SK-N-SH (cell line): ENCODE data around the gene GUCY1A1. TPM values are rescaled to one million over a fixed set of nuclear protein-coding genes. Genes with fewer than 3 reads are reported as not detected.

Experiments used
- CTCF ChIA-PET: fragments of 300-600, 350-600 bp; formaldehyde crosslinking; extraction: SDS; loops from one replicate; lab custom pipeline; 2021; lab: Yijun Ruan, JAX
- POLR2A ChIA-PET: fragments of 350-600 bp; sonication (Branson Sonifier 250); formaldehyde crosslinking; extraction: SDS; loops from one replicate; lab custom pipeline; 2020; ENCODE audit warnings: antibody characterized with exemption, inconsistent platforms; lab: Yijun Ruan, JAX
- DNase-seq: peaks from one replicate; pipeline ENCODE4 v3.0.0; 2012
- H2AFZ ChIP-seq: fragments of 200-600 bp; sonication (generic); 2 replicates; pipeline ENCODE4 v1.8.1; 2016; ENCODE audit warnings: antibody characterized with exemption, mild to moderate bottlenecking, low read depth
- H3F3A ChIP-seq: fragments of 200-600 bp; sonication (generic); replicated peaks from 2 replicates; pipeline ENCODE3; 2016; ENCODE audit warnings: antibody characterized with exemption, mild to moderate bottlenecking; ENCODE audit not compliant: insufficient read depth
- H3K27ac ChIP-seq, 2 experiments: fragments of 200-500 bp in 1 of 2; fragments of 200-600 bp in 1 of 2; sonication (Bioruptor generic) in 1 of 2; sonication (generic), shearing (Covaris generic) in 1 of 2; 2 replicates each; pipeline versions ENCODE4 v1.5.1 to v1.6.1; 2014 to 2016; ENCODE audit warnings: low read depth in 2 of 2, inconsistent platforms in 1 of 2, low read length in 1 of 2, mild to moderate bottlenecking in 1 of 2, mixed read lengths in 1 of 2
- H3K27me3 ChIP-seq: fragments of 200-600 bp; sonication (generic), shearing (Covaris generic); 2 replicates; pipeline ENCODE4 v1.6.1; 2016; ENCODE audit warnings: mixed run types; ENCODE audit not compliant: insufficient read depth
- H3K36me3 ChIP-seq, 2 experiments: fragments of 200-500 bp in 1 of 2; fragments of 200-600 bp in 1 of 2; sonication (Bioruptor generic) in 1 of 2; sonication (generic) in 1 of 2; replicated peaks in 1 of 2; 2 replicates each; pipeline versions ENCODE3 to v1.5.1; 2014 to 2016; ENCODE audit warnings: low read length in 1 of 2, mild to moderate bottlenecking in 1 of 2; ENCODE audit not compliant: insufficient read depth in 2 of 2, control insufficient read depth in 1 of 2
- H3K4me1 ChIP-seq, 2 experiments: fragments of 200-500 bp in 1 of 2; fragments of 200-600 bp in 1 of 2; sonication (Bioruptor generic) in 1 of 2; sonication (generic), shearing (Covaris generic) in 1 of 2; 2 replicates each; pipeline versions ENCODE4 v1.5.1 to v1.6.1; 2014 to 2016; ENCODE audit warnings: low read depth in 1 of 2, low read length in 1 of 2, mixed run types in 1 of 2; ENCODE audit not compliant: insufficient read depth in 2 of 2, control insufficient read depth in 1 of 2
- H3K4me2 ChIP-seq: fragments of 200-600 bp; sonication (generic), shearing (Covaris generic); 2 replicates; pipeline ENCODE4 v1.6.1; 2017; ENCODE audit warnings: mixed run types
- H3K4me3 ChIP-seq, 2 experiments: fragments of 200-500 bp in 1 of 2; fragments of 200-600 bp in 1 of 2; sonication (Bioruptor generic) in 1 of 2; sonication (generic), shearing (Covaris generic) in 1 of 2; 2 replicates each; pipeline versions ENCODE4 v1.5.1 to v1.8.1; 2014 to 2016; ENCODE audit warnings: low read depth in 2 of 2, inconsistent platforms in 1 of 2, low read length in 1 of 2, mild to moderate bottlenecking in 1 of 2, mixed read lengths in 1 of 2, moderate library complexity in 1 of 2
- H3K79me2 ChIP-seq: fragments of 200-600 bp; sonication (generic); 2 replicates; pipeline ENCODE4 v1.8.1; 2017; ENCODE audit warnings: mild to moderate bottlenecking; ENCODE audit not compliant: insufficient read depth
- H3K9ac ChIP-seq: fragments of 200-600 bp; sonication (generic); 2 replicates; pipeline ENCODE4 v1.6.1; 2017; ENCODE audit warnings: mixed run types
- H3K9me2 ChIP-seq: fragments of 200-600 bp; sonication (generic); 2 replicates; pipeline ENCODE4 v1.6.1; 2017; ENCODE audit warnings: mixed run types
- H3K9me3 ChIP-seq: fragments of 200-600 bp; sonication (generic); 2 replicates; pipeline ENCODE4 v1.6.1; 2017; ENCODE audit warnings: mixed run types, mild to moderate bottlenecking, moderate library complexity
- H4K20me1 ChIP-seq: fragments of 200-600 bp; sonication (generic); 2 replicates; pipeline ENCODE4 v1.6.1; 2017; ENCODE audit warnings: mild to moderate bottlenecking, mixed run types; ENCODE audit not compliant: insufficient read depth
- CHD2 ChIP-seq: fragments of 150-350 bp; IDR thresholded peaks from 2 replicates; pipeline ENCODE4 v1.6.1; 2018; ENCODE audit warnings: low read length; ENCODE audit not compliant: partially characterized antibody
- FOSL2 ChIP-seq: IDR thresholded peaks from 2 replicates; pipeline ENCODE4 v1.4.0; 2012; ENCODE audit warnings: low read depth, mild to moderate bottlenecking, moderate library complexity, borderline replicate concordance
- GABPA ChIP-seq: IDR thresholded peaks from 2 replicates; pipeline ENCODE4 v1.4.0; 2012; ENCODE audit warnings: low read depth, mild to moderate bottlenecking
- JUND ChIP-seq: IDR thresholded peaks from 2 replicates; pipeline ENCODE4 v1.4.0; 2012
- MEF2A ChIP-seq: IDR thresholded peaks from 2 replicates; pipeline ENCODE4 v1.4.0; 2012; ENCODE audit warnings: low read depth, borderline replicate concordance
- MXI1 ChIP-seq: IDR thresholded peaks from 2 replicates; pipeline ENCODE4 v1.6.1; 2012; ENCODE audit warnings: mild to moderate bottlenecking, low read depth, low read length, improper control_type of control experiment
- POLR2AphosphoS5 ChIP-seq: IDR thresholded peaks from 2 replicates; pipeline ENCODE4 v1.6.1; 2012; ENCODE audit warnings: low read depth, low read length
- RAD21 ChIP-seq: IDR thresholded peaks from 2 replicates; pipeline ENCODE4 v1.6.1; 2012; ENCODE audit warnings: mild to moderate bottlenecking, low read length
- RCOR1 ChIP-seq: fragments of 150-350 bp; IDR thresholded peaks from 2 replicates; pipeline ENCODE4 v1.6.1; 2017; ENCODE audit warnings: antibody characterized with exemption, low read length
- RXRA ChIP-seq: IDR thresholded peaks from 2 replicates; pipeline ENCODE4 v1.4.0; 2012; ENCODE audit warnings: low read depth, mild to moderate bottlenecking, borderline replicate concordance
- TAF1 ChIP-seq: IDR thresholded peaks from 2 replicates; pipeline ENCODE4 v1.6.1; 2012; ENCODE audit warnings: low read depth, mild to moderate bottlenecking, low read length, moderate library complexity, borderline replicate concordance
- YY1 ChIP-seq: IDR thresholded peaks from 2 replicates; pipeline ENCODE4 v1.4.0; 2012; ENCODE audit warnings: low read depth, mild to moderate bottlenecking
- WGBS: methylation state at CpG from one replicate; pipeline ENCODE4 v1.1.6; 2017; ENCODE audit warnings: low lambda C conversion rate; 5-methylcytosine and 5-hydroxymethylcytosine counted together
- polyA plus RNA-seq, 3 experiments: library from polyadenylated mRNA; depleted of rRNA; stranded (reverse); fragments of >200 nt; gene quantifications; 2 replicates each; pipeline ENCODE4 v1.2.3, GENCODE V29; 2012
- TF ChIP-seq, protein P1 (sequence below): IDR thresholded peaks from 2 replicates; pipeline ENCODE4 v1.4.0; 2012; ENCODE audit warnings: low read depth, borderline replicate concordance
- TF ChIP-seq, protein P2 (sequence below): fragments of 150-350 bp; IDR thresholded peaks from 2 replicates; pipeline ENCODE4 v1.6.1; 2016; ENCODE audit warnings: mild to moderate bottlenecking, low read depth, low read length
- TF ChIP-seq, protein P3 (sequence below): IDR thresholded peaks from 2 replicates; pipeline ENCODE4 v1.6.1; 2012; ENCODE audit warnings: mild to moderate bottlenecking, low read depth, low read length, moderate library complexity
- TF ChIP-seq, protein P4 (sequence below): IDR thresholded peaks from 2 replicates; pipeline ENCODE4; 2012
- TF ChIP-seq, protein P5 (sequence below): IDR thresholded peaks from 2 replicates; pipeline ENCODE4 v1.4.0; 2012; ENCODE audit warnings: low read depth
- TF ChIP-seq, protein P6 (sequence below): IDR thresholded peaks from 2 replicates; pipeline ENCODE4 v1.4.0; 2012; ENCODE audit warnings: low read depth, borderline replicate concordance

The GUCY1A1 gene
- polyA plus RNA-seq, 1 of the 3 experiments (the other 2 are of a cell fraction) = 0.03 TPM

DNA sequence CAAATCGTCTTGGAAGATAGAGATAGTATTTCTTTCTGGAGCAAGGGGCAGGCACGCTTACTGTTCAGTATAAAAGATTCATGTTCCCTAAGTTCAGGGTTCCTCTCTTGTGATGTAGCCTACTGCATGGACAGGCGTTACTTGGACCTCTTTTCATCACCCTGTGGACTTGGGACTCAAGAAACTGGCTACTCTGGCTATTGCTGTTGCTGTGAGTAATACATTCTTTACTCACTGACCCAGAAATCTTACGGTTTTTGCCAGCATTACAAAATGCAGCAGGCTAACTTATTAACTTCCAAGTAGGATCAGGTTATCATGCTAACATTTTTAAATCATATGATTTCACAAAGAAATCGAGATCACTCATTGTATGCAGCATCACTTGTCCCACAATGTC is 79.3 kb downstream of the GUCY1A1 start:
- H3K36me3 ChIP-seq = no peaks in the 10 kb centered on the region
- no peak overlapping the region for H3K4me2 ChIP-seq
- no peaks in the 10 kb centered on the region for H3K9me2 ChIP-seq
- POLR2A ChIA-PET = no interaction called here
- H2AFZ ChIP-seq = no peak overlapping the region
- no peak overlapping the region for H3K9ac ChIP-seq
- 28% methylated on average over 5 of the region's 5 CpGs for WGBS
- TF ChIP-seq, protein P1, sequence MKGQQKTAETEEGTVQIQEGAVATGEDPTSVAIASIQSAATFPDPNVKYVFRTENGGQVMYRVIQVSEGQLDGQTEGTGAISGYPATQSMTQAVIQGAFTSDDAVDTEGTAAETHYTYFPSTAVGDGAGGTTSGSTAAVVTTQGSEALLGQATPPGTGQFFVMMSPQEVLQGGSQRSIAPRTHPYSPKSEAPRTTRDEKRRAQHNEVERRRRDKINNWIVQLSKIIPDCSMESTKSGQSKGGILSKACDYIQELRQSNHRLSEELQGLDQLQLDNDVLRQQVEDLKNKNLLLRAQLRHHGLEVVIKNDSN = no peak
- TF ChIP-seq, protein P2, sequence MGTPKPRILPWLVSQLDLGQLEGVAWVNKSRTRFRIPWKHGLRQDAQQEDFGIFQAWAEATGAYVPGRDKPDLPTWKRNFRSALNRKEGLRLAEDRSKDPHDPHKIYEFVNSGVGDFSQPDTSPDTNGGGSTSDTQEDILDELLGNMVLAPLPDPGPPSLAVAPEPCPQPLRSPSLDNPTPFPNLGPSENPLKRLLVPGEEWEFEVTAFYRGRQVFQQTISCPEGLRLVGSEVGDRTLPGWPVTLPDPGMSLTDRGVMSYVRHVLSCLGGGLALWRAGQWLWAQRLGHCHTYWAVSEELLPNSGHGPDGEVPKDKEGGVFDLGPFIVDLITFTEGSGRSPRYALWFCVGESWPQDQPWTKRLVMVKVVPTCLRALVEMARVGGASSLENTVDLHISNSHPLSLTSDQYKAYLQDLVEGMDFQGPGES = no peak
- TF ChIP-seq RCOR1 = no peak
- no peaks in the 10 kb centered on the region for H3F3A ChIP-seq
- H3K27ac ChIP-seq = no peak overlapping the region
- H3K4me3 ChIP-seq = no peak overlapping the region
- CTCF ChIA-PET = no interaction called here
- no peaks in the 10 kb centered on the region for H3K4me1 ChIP-seq
- H4K20me1 ChIP-seq = no peaks in the 10 kb centered on the region
- H3K27me3 ChIP-seq = no peaks in the 10 kb centered on the region
- no peaks in the 10 kb centered on the region for H3K9me3 ChIP-seq
- no peaks in the 10 kb centered on the region for H3K79me2 ChIP-seq
- DNase-seq = no peak

DNA sequence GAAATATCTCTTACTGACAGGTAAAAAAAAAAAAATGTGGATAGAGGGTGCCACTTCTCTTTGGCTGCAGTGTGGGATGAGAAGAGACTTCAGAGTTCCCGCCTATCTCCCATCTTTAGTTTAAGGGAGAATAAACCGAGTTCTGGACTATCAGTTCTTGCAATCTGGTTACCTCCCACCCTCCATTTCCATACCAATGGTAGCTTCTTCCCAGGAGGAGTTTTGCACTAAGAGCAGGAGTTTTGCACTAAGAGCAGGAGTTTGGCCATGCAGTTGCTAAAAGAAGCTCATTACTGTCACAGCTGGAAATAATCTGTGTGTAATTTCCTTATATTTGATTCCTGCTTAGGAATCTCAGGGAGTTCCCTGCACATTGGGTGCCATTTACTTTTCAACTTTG is 81.4 kb downstream of the GUCY1A1 start:
- no peaks in the 10 kb centered on the region for H4K20me1 ChIP-seq
- no peak overlapping the region for H3K9ac ChIP-seq
- no peak for DNase-seq
- H3F3A ChIP-seq = no peaks in the 10 kb centered on the region
- 59% methylated on average over 2 of the region's 2 CpGs for WGBS
- H3K9me3 ChIP-seq = no peaks in the 10 kb centered on the region
- H3K27me3 ChIP-seq = no peaks in the 10 kb centered on the region
- no peak overlapping the region for H3K4me3 ChIP-seq
- no peak overlapping the region for H2AFZ ChIP-seq
- H3K4me2 ChIP-seq = no peak overlapping the region
- POLR2A ChIA-PET = no interaction called here
- H3K79me2 ChIP-seq = no peaks in the 10 kb centered on the region
- CTCF ChIA-PET = interaction anchor here (1.3 kb wide), 2 partner anchors 11 to 205 kb away, joined by 3 to 6 read pairs; partner anchors contain the start of genes CTSO and GUCY1B1
- H3K4me1 ChIP-seq = no peaks in the 10 kb centered on the region
- no peak overlapping the region for H3K27ac ChIP-seq
- H3K36me3 ChIP-seq = no peaks in the 10 kb centered on the region
- H3K9me2 ChIP-seq = no peaks in the 10 kb centered on the region
- TF ChIP-seq GABPA (no peak), RAD21 (no peak), TAF1 (no peak), FOSL2 (no peak), YY1 (no peak), POLR2AphosphoS5 (no peak), MEF2A (no peak), CHD2 (no peak), RXRA (no peak), MXI1 (no peak), JUND (no peak)
- TF ChIP-seq, protein P3, sequence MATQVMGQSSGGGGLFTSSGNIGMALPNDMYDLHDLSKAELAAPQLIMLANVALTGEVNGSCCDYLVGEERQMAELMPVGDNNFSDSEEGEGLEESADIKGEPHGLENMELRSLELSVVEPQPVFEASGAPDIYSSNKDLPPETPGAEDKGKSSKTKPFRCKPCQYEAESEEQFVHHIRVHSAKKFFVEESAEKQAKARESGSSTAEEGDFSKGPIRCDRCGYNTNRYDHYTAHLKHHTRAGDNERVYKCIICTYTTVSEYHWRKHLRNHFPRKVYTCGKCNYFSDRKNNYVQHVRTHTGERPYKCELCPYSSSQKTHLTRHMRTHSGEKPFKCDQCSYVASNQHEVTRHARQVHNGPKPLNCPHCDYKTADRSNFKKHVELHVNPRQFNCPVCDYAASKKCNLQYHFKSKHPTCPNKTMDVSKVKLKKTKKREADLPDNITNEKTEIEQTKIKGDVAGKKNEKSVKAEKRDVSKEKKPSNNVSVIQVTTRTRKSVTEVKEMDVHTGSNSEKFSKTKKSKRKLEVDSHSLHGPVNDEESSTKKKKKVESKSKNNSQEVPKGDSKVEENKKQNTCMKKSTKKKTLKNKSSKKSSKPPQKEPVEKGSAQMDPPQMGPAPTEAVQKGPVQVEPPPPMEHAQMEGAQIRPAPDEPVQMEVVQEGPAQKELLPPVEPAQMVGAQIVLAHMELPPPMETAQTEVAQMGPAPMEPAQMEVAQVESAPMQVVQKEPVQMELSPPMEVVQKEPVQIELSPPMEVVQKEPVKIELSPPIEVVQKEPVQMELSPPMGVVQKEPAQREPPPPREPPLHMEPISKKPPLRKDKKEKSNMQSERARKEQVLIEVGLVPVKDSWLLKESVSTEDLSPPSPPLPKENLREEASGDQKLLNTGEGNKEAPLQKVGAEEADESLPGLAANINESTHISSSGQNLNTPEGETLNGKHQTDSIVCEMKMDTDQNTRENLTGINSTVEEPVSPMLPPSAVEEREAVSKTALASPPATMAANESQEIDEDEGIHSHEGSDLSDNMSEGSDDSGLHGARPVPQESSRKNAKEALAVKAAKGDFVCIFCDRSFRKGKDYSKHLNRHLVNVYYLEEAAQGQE = no peak
- TF ChIP-seq, protein P4, sequence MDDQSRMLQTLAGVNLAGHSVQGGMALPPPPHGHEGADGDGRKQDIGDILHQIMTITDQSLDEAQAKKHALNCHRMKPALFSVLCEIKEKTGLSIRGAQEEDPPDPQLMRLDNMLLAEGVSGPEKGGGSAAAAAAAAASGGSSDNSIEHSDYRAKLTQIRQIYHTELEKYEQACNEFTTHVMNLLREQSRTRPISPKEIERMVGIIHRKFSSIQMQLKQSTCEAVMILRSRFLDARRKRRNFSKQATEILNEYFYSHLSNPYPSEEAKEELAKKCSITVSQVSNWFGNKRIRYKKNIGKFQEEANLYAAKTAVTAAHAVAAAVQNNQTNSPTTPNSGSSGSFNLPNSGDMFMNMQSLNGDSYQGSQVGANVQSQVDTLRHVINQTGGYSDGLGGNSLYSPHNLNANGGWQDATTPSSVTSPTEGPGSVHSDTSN = no peak
- TF ChIP-seq, protein P5, sequence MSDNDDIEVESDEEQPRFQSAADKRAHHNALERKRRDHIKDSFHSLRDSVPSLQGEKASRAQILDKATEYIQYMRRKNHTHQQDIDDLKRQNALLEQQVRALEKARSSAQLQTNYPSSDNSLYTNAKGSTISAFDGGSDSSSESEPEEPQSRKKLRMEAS = no peak
- TF ChIP-seq, protein P6, sequence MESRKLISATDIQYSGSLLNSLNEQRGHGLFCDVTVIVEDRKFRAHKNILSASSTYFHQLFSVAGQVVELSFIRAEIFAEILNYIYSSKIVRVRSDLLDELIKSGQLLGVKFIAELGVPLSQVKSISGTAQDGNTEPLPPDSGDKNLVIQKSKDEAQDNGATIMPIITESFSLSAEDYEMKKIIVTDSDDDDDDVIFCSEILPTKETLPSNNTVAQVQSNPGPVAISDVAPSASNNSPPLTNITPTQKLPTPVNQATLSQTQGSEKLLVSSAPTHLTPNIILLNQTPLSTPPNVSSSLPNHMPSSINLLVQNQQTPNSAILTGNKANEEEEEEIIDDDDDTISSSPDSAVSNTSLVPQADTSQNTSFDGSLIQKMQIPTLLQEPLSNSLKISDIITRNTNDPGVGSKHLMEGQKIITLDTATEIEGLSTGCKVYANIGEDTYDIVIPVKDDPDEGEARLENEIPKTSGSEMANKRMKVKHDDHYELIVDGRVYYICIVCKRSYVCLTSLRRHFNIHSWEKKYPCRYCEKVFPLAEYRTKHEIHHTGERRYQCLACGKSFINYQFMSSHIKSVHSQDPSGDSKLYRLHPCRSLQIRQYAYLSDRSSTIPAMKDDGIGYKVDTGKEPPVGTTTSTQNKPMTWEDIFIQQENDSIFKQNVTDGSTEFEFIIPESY = no peak
- TF ChIP-seq, protein P2 = no peak
